GM21786 (cell line): ENCODE results near the gene CARTPT.

Experiments
- ATAC-seq: cut with Tn5 transposase; IDR thresholded peaks from one replicate; pipeline ENCODE4 v1.9.1; 2021; ENCODE audit not compliant: unreplicated experiment

CARTPT gene

DNA sequence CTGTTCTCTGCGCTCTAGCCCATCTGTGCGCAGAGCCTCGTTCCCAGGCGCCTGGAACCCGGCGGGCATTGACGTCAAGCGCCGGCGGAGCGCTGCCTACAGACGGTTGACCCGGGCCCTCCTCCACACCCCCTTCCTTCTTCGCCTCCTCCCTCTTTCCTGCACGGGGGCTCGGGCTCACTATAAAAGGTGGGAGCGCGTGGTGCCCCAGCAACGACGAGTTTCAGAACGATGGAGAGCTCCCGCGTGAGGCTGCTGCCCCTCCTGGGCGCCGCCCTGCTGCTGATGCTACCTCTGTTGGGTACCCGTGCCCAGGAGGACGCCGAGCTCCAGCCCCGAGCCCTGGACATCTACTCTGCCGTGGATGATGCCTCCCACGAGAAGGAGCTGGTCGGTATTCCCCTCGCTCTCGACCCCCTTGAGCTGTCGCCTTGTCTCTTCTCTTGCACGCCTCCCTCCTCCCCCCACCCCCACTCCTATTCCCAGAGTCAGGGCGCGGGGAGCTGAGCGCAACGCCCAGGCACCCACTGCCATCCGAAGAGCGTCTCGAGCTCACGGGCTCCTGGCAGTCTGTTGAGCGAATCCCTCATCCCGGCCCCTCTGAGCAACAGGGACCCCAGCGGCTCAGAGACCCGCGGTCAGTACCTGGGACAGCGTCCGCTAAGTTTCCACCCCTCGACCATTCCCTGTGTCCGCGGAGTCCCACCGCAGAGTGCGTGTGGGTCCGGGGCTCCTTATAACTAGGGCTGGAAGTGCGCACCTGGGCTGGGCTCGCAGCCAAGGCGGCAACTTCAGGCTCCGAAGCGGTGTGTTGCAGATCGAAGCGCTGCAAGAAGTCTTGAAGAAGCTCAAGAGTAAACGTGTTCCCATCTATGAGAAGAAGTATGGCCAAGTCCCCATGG lies at the start of gene CARTPT:
CARTPT (plus strand) TSS at position 213 of the 902 bp plus-strand sequence; CDS start at position 232, 19 bp downstream.
- ATAC-seq, result no peak

DNA sequence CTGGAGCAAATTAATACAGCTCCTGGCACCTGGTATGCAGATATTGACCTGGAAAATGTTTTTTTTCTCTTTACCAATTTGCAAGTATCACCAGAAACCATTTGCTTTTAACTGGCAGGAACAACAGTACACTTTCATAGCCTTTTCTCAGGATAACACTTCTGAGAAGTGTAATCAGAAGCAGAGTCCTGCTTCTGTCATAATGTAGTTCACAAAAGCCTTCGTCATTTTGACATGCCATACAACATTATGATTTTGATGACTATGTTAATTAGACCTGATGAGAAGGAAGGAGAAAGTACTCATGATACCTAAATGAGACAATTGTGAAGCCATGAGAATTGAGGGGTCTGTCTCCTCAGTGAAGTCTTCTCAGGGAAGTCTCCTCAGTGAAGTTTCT lies 41.1 kb upstream of the CARTPT start:
- no peak for ATAC-seq

DNA sequence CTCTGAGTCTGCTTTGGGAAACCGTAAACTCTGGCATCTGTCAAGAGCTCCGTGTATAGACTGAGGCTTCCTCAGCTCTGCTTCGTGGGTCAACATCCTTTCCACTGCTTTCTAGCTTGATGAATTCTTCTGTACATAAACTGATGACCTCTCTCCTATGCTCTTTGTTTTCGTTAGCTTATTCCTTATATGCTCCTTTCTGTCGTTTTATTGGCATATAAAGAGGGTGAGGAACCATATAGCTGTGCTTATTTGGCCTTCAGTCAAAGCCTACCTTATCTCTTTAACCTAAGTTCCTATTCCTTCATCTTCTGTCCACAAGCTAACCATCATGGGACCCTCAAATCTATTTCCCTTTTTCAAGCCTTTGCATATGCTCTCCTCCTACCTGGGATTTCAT lies 39.4 kb upstream of the CARTPT start:
- ATAC-seq, result no peak

GRCh38 chr5:71680510-71680909 lies 38.6 kb upstream of the CARTPT start:
- ATAC-seq, result no peak

DNA sequence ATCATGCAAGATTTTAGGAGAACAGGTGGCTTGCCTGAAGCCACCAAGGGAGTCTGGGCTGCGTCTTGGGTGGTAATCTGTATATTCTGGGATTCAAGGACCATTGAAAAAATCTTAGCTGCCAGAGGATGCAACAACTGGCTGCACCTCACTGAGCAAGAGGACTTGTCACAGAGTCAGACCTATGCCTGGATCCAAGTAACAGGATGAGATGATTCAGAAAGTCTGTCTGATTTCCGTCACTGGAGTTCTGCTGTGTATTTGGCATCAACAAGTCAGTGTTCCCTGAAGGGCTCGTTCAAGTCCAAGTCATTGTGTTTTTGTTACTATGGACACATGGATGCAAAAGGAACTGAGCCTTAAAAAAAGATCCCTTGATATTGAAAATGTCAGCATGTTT lies 37.8 kb upstream of the CARTPT start:
- no peak for ATAC-seq

GRCh38 chr5:71684309-71684708 lies 34.8 kb upstream of the CARTPT start:
- no peak for ATAC-seq

DNA sequence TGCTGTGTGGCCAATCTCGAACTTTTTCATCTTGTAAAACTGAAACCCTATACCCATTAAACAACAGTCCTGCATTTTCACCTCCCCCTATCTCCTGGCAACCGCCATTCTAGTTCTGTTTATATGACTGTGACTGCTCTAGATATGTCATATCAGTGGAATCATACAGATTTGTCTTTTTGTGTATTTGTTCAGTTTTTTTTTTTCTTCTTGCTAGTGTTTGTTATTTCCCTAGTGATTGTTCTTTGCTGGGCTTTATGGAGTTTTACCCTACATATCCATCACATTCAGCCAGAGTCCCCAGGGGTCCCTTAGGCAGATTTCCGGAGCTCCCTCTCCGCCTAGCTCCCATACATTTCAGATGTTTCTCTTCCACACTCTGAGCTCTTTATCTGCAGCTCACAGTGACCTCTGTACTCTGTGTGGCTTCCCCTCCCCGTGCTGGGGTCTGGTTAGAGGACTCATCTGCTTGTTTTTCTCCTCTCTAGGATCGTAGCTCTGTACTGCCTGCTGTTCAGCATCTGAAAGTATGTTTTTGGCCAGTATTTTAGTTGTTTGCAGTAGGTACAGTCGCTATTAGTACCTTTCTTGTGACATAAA lies 25.1 kb upstream of the CARTPT start:
- no peak for ATAC-seq

- ATAC-seq, result no peak
Observed at GRCh38 chr5:71695071-71695470, 24.0 kb upstream of the CARTPT start.

GRCh38 chr5:71695595-71695994 lies 23.5 kb upstream of the CARTPT start:
- no peak for ATAC-seq

GRCh38 chr5:71697967-71698366 lies 21.1 kb upstream of the CARTPT start:
- ATAC-seq, result no peak

GRCh38 chr5:71699233-71699632 lies 19.8 kb upstream of the CARTPT start:
- ATAC-seq, result no peak

GRCh38 chr5:71699751-71700150 lies 19.3 kb upstream of the CARTPT start:
- ATAC-seq, result no peak

DNA sequence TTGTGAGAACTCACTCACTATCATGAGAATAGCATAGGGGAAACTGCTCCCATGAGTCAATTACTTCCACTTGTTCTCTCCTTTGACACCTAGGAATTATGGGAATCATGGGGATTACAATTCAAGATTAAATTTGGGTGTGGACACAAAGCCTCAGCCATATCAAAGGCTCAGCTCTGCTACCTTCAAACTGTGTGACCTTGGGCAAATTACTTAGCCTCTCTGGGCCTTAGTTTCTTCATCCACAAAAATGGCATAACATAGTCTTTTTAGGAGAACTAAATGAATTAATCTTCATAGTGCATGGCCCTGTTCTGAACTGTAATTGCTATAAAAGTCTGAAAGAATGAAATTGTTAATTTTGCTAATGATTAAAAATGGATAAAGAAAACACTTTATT lies 18.3 kb upstream of the CARTPT start:
- ATAC-seq, result no peak

DNA sequence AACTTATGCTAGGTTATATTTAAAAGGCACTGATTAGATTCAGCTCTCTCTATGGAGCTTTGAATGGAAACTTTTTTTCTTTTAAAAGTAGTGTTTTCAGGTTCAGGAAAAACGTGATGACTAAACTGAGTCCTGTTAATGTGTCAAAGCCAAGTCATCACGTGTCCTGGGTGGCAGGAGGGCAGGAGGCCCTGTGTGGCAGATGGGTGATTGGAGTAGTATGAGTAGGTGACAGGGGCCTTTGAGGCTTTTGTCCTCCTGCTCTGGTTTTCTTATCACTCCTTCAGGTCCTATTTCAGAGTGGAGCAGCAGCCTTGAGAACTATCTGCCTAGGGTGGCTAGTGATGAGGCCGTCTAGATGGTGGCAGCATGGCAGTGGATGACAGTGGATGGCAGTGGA lies 17.7 kb upstream of the CARTPT start:
- ATAC-seq, result no peak

DNA sequence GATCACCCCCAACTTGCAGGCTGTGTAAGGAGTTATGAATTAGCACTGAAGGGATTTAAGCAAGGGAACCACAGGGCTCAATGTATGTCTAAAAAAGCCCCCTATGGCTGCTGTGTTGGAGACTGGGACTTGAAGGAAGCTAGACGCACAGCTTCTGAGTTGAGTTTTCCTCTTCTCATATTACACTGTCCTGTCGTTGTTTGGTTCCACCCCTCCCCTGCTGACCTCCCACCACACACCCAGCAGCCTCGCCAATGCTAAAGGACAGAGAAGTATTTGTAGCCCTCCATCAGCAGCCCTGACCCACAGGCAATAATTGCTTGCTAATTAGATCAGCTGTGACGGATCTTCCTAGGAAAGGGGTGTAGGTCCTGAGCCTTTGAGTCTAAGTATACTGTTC lies 15.1 kb upstream of the CARTPT start:
- no peak for ATAC-seq

DNA sequence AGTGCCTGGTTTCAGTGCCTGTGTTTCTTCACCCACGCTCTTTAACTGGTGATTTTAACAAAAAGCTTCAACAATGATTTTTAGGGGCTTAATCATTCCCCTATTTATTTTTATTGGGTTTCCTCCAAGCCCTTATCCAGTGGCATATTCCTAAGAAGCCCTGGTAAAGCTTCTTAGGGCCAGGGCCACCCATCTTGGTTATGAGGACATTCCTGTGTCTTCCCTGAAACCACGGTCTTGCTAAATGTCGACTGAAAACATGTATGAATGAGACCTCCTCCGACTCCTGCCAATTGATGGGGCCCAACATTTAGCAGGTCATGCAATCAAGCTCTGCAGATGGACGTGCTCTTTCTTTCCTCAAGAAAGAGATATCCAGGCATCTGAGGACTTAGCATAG lies 13.7 kb upstream of the CARTPT start:
- no peak for ATAC-seq

- no peak for ATAC-seq
Observed at GRCh38 chr5:71706906-71707305, 12.2 kb upstream of the CARTPT start.

GRCh38 chr5:71711610-71712009 lies 7.5 kb upstream of the CARTPT start:
- no peak for ATAC-seq

DNA sequence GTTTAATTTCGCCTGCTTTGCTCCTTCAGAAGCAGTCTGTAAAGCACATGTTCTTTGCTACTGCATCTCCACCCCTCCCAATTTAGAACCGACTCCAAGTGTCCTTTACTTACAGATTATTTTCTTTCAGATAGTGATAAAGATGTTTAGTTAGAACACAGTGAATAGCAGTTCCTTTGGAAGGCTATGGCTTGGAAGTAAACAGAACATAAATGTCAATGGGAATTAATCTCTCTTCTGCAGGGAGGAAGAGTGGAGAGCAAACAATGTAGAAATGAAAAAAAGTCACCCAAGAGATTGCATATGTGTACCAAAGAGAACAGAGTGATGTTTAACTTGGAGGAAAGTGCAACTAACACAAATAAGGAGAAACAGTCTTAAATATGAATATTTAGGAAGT lies 4.2 kb upstream of the CARTPT start:
- no peak for ATAC-seq

DNA sequence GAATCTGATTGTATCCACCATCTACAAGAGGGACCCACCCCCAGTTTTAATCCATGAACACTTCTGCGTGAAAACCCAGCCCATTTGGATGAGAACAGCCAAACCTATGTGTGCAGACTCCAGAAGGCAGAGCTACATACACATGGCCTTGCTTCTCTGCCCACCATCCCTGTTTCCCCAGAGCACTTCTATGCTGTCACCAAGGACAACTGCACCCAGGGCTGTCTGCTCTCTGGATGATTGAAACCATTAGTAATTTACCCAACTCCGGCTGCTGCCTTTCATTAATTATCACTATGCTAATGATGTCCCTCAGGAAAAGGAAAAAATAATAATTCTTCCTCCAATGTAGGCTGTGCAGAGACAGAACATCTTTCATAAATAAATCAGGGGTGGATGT lies 8.9 kb downstream of the CARTPT start:
- no peak for ATAC-seq

GRCh38 chr5:71731015-71731414 lies 11.9 kb downstream of the CARTPT start:
- no peak for ATAC-seq

DNA sequence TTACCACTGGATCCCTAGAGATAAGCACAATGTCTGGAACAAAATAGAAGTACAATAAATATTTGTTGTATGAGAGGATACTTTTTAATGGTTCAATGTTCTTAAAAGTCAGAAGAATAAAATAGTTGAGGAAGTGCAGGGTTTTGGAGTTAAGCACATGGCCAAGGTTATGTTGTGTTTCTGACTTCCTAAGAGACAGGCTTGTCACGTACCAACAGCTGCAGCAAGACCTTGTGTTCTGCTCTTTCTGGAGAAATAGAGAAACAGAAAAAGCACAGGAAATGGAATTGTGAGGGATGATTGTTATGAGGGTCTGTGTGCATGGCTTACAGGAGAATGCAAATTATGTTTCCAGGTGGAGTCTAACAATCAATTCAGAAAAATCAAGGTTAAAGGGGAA lies 12.9 kb downstream of the CARTPT start:
- ATAC-seq, result no peak

DNA sequence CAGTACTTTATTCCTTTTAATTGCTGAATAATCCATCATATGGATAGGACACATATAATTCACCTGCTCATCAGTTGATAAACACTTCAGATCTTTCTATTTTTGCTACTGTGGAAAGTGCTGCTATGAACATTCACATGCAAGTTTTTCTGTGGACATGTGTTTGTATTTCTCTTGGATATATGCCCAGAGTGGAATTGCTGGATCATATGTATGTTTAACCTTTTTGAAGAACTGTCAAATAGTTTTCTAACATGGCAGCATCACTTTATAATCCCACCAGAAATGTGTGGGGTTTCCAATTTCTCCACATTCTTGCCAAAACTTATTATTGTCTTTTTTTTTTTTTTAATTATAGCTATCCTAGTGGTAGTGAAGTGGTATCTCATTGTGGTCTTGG lies 15.1 kb downstream of the CARTPT start:
- ATAC-seq, result no peak
